Measurements from ENCODE around the gene CNTN4. TPM values are rescaled to one million over a fixed set of nuclear protein-coding genes. Genes with fewer than 3 reads are reported as not detected.

Gene CNTN4
- total RNA-seq, 1 donor from 2014 or later = 0.17 TPM

GRCh38 chr3:3069723-3070122, 971.1 kb downstream of the CNTN4 start:
- no peak for DNase-seq

- no peak for DNase-seq
Observed at GRCh38 chr3:3071136-3071535, 972.5 kb downstream of the CNTN4 start.

- DNase-seq = no peak
Observed at GRCh38 chr3:3074551-3075257, 976.0 kb downstream of the CNTN4 start.

GRCh38 chr3:3080309-3080708, 981.6 kb downstream of the CNTN4 start:
- no peak for DNase-seq

GRCh38 chr3:3081381-3082233, 982.9 kb downstream of the CNTN4 start:
- DNase-seq = no peak

- no peak for DNase-seq
Observed at GRCh38 chr3:3082234-3082924, 983.7 kb downstream of the CNTN4 start.

GRCh38 chr3:3084890-3085289, 986.2 kb downstream of the CNTN4 start:
- no peak for DNase-seq

GRCh38 chr3:3085782-3086181, 987.1 kb downstream of the CNTN4 start:
- DNase-seq = no peak

GRCh38 chr3:3086239-3086638, 987.6 kb downstream of the CNTN4 start:
- no peak for DNase-seq

GRCh38 chr3:3087279-3087678, 988.6 kb downstream of the CNTN4 start:
- no peak for DNase-seq

- no peak for DNase-seq
Observed at GRCh38 chr3:3087716-3088465, 989.2 kb downstream of the CNTN4 start.

GRCh38 chr3:3089017-3089416, 990.4 kb downstream of the CNTN4 start:
- DNase-seq = no peak

- DNase-seq = no peak
Observed at GRCh38 chr3:3097958-3098357, 999.3 kb downstream of the CNTN4 start.

GRCh38 chr3:3101660-3102458, 1003.2 kb downstream of the CNTN4 start:
- DNase-seq = no peak

- DNase-seq = no peak
Observed at GRCh38 chr3:3102751-3103150, 1004.1 kb downstream of the CNTN4 start.

GRCh38 chr3:3105246-3105645, 1006.6 kb downstream of the CNTN4 start:
- DNase-seq = no peak

GRCh38 chr3:3105815-3106214, 1007.1 kb downstream of the CNTN4 start:
- DNase-seq = no peak

- DNase-seq = no peak
Observed at GRCh38 chr3:3107181-3107580, 1008.5 kb downstream of the CNTN4 start.

All from dermis blood vessel endothelial cell (primary cell).